GM12878 (cell line): ENCODE results near the gene BEGAIN. TPM values are rescaled to one million over a fixed set of nuclear protein-coding genes. Genes with fewer than 3 reads are reported as not detected.

Experiments used
- ATAC-seq: fragments of 200-7000 bp; cut with Tn5 transposase; 3 replicates; pipeline ENCODE4 v1.9.1; 2020; ENCODE audit warnings: mild to moderate bottlenecking, moderate library complexity
- BruUV-seq: library from RNA; stranded (reverse); fragments of 400-500 nt; replicated peaks from 2 replicates; lab custom pipeline; 2021; lab: Mats Ljungman, UMichigan
- CTCF ChIA-PET: fragments of 300-600 bp; sonication (Branson Sonifier 250); formaldehyde crosslinking; extraction: SDS; loops from one replicate; lab custom pipeline; 2021; ENCODE audit warnings: inconsistent platforms; lab: Yijun Ruan, JAX
- POLR2A ChIA-PET: fragments of 350-600 bp; formaldehyde crosslinking; extraction: SDS; loops from one replicate; lab custom pipeline; 2021; ENCODE audit warnings: inconsistent platforms; lab: Charles Lee
- RAD21 ChIA-PET: fragments of 300-600 bp; sonication (Branson Sonifier 250); formaldehyde crosslinking; loops from one replicate; lab custom pipeline; 2023; ENCODE audit warnings: antibody characterized with exemption; ENCODE audit not compliant: unreplicated experiment; lab: Charles Lee
- SMC1A ChIA-PET: fragments of 300-600 bp; sonication (Branson Sonifier 250); formaldehyde crosslinking; loops from one replicate; lab custom pipeline; 2023; ENCODE audit not compliant: unreplicated experiment, uncharacterized antibody; lab: Charles Lee
- DNase-seq: peaks from one replicate; pipeline ENCODE4 v3.0.0-alpha.2; 2011; ENCODE audit warnings: low read depth, low spot score
- FAIRE-seq: peaks from 3 replicates; lab custom pipeline; 2011; peaks lifted over from hg19 to GRCh38; lab: Jason Lieb, UNC
- H2AFZ ChIP-seq: 2 replicates; pipeline ENCODE4 v1.6.0; 2011; ENCODE audit warnings: low read depth, low read length, control low read depth; ENCODE audit not compliant: control insufficient read depth
- H3K27ac ChIP-seq: 2 replicates; pipeline ENCODE4 v1.5.1; 2011; ENCODE audit warnings: control low read depth; ENCODE audit not compliant: control insufficient read depth, insufficient read depth
- H3K27me3 ChIP-seq, 2 experiments: replicated peaks in 1 of 2; 2 replicates each; pipeline versions ENCODE4 v1.6.0 to v1.6.1; 2011; ENCODE audit warnings: low read length in 1 of 2; ENCODE audit not compliant: control insufficient read depth in 2 of 2, insufficient read depth in 2 of 2
- H3K36me3 ChIP-seq, 2 experiments: 2 replicates each; pipeline ENCODE4 v1.5.1; 2011; ENCODE audit warnings: low read length in 1 of 2; ENCODE audit not compliant: control insufficient read depth in 2 of 2, insufficient read depth in 2 of 2
- H3K4me1 ChIP-seq: 2 replicates; pipeline ENCODE4 v1.6.1; 2011; ENCODE audit warnings: mild to moderate bottlenecking, low read length, moderate library complexity, mixed read lengths; ENCODE audit not compliant: control insufficient read depth, insufficient read depth
- H3K4me2 ChIP-seq: 2 replicates; pipeline ENCODE4 v1.6.0; 2011; ENCODE audit warnings: control low read depth; ENCODE audit not compliant: control insufficient read depth, insufficient read depth
- H3K4me3 ChIP-seq: fragments of 200-600 bp; sonication (generic); 2 replicates; pipeline ENCODE4 v1.5.1; 2016
- H3K79me2 ChIP-seq: 2 replicates; pipeline ENCODE4 v1.6.0; 2011; ENCODE audit warnings: low read length; ENCODE audit not compliant: control insufficient read depth, insufficient read depth
- H3K9ac ChIP-seq: 2 replicates; pipeline ENCODE4 v1.8.0; 2011; ENCODE audit warnings: low read length, control low read depth, mixed read lengths; ENCODE audit not compliant: control insufficient read depth, insufficient read depth
- H3K9me3 ChIP-seq: replicated peaks from 3 replicates; pipeline ENCODE4 v1.5.1; 2011; ENCODE audit warnings: mild to moderate bottlenecking, low read length; ENCODE audit not compliant: control insufficient read depth, insufficient read depth
- H4K20me1 ChIP-seq: 2 replicates; pipeline ENCODE4 v1.6.0; 2011; ENCODE audit not compliant: control insufficient read depth, insufficient read depth
- BCL11A ChIP-seq: IDR thresholded peaks from 2 replicates; pipeline ENCODE4 v1.6.1; 2011; ENCODE audit warnings: low read depth, low read length
- E4F1 ChIP-seq: fragments of 450-650 bp; IDR thresholded peaks from 2 replicates; pipeline ENCODE4 v1.6.1; 2018; ENCODE audit warnings: borderline replicate concordance, mild to moderate bottlenecking; ENCODE audit not compliant: partially characterized antibody
- EGR1 ChIP-seq, 2 experiments: IDR thresholded peaks; 1 replicate in 1 of 2; 2 replicates in 1 of 2; pipeline ENCODE4 v1.6.1; 2011 to 2012; ENCODE audit warnings: low read depth in 2 of 2, low read length in 2 of 2, borderline replicate concordance in 1 of 2, mild to moderate bottlenecking in 1 of 2, moderate library complexity in 1 of 2
- EP300 ChIP-seq, 2 experiments: fragments of 150-350 bp in 1 of 2; IDR thresholded peaks; 2 replicates each; pipeline ENCODE4 v1.6.1; 2011 to 2012; ENCODE audit warnings: low read depth in 2 of 2, low read length in 2 of 2, borderline replicate concordance in 1 of 2, improper control_type of control experiment in 1 of 2, inconsistent platforms in 1 of 2; ENCODE audit not compliant: control insufficient read depth in 1 of 2
- ETV6 ChIP-seq, 2 experiments: fragments of 450-650 bp in 1 of 2; IDR thresholded peaks in 1 of 2; conservative IDR thresholded peaks in 1 of 2; 2 replicates each; pipeline ENCODE4 v1.6.1; 2014; ENCODE audit warnings: antibody characterized with exemption in 1 of 2, borderline replicate concordance in 1 of 2, low read depth in 1 of 2, mild to moderate bottlenecking in 1 of 2, moderate library complexity in 1 of 2
- IKZF2 ChIP-seq, 2 experiments: fragments of 450-650 bp; IDR thresholded peaks; 2 replicates each; pipeline ENCODE4 v1.6.1; 2017; ENCODE audit warnings: mild to moderate bottlenecking in 2 of 2, moderate library complexity in 2 of 2
- KDM1A ChIP-seq: fragments of 200-600 bp; sonication (generic); IDR thresholded peaks from 2 replicates; pipeline ENCODE4 v1.6.1; 2016; ENCODE audit warnings: borderline replicate concordance
- NFYB ChIP-seq: IDR thresholded peaks from 2 replicates; pipeline ENCODE4 v1.6.1; 2011; ENCODE audit warnings: low read depth, mild to moderate bottlenecking, low read length, improper control_type of control experiment, moderate library complexity; ENCODE audit not compliant: insufficient read depth
- PAX5 ChIP-seq: IDR thresholded peaks from 2 replicates; pipeline ENCODE4 v1.6.1; 2011; ENCODE audit warnings: low read depth, low read length, borderline replicate concordance
- POLR2AphosphoS5 ChIP-seq: IDR thresholded peaks from 2 replicates; pipeline ENCODE4 v1.6.1; 2011; ENCODE audit warnings: mild to moderate bottlenecking, low read length, inconsistent platforms
- RFX5 ChIP-seq: IDR thresholded peaks from 2 replicates; pipeline ENCODE4 v1.6.1; 2011; ENCODE audit warnings: low read depth, low read length, improper control_type of control experiment
- SREBF2 ChIP-seq: IDR thresholded peaks from 2 replicates; pipeline ENCODE4 v1.6.1; 2012; ENCODE audit warnings: mild to moderate bottlenecking, low read length
- WGBS: methylation state at CpG from one replicate; pipeline ENCODE4 v1.1.6; 2016; ENCODE audit warnings: low lambda C conversion rate; ENCODE audit not compliant: insufficient replicate concordance, insufficient coverage; ENCODE audit errors: missing lambda C conversion rate; 5-methylcytosine and 5-hydroxymethylcytosine counted together
- in situ Hi-C: fragments of 300-500 bp; cut with MboI; formaldehyde crosslinking; loops from 9 replicates; pipeline ENCODE4 v1.14.3; 2018; ENCODE audit warnings: mixed read lengths
- intact Hi-C: fragments of 100-400 bp; cut with micrococcal nuclease; formaldehyde crosslinking; loops from one replicate; pipeline ENCODE4 v1.14.2; 2022; ENCODE audit not compliant: unreplicated experiment
- polyA plus RNA-seq, 11 experiments: library from polyadenylated mRNA; depleted of rRNA in 4 of 11; unstranded in 6 of 11; stranded (reverse) in 5 of 11; fragments of >200 nt; fragmentation: Nextera tagmentation in 4 of 11; fragmentation: Illumina TruSeq in 1 of 11; extraction: Ambion mirVana in 4 of 11; extraction: Trizol in 1 of 11; gene quantifications; 1 replicate in 1 of 11; 2 replicates in 10 of 11; pipeline versions ENCODE4 v1.2.1 to v1.2.3, GENCODE V29; 2011 to 2016; ENCODE audit warnings: inconsistent platforms in 2 of 11, missing spikeins in 2 of 11, low read depth in 1 of 11
- total RNA-seq, 4 experiments: library from RNA; depleted of rRNA in 3 of 4; stranded (reverse); fragments of >200 nt in 3 of 4; fragmentation: Illumina TruSeq in 1 of 4; extraction: Trizol in 1 of 4; gene quantifications; 2 replicates each; pipeline versions ENCODE4 v1.2.1 to v1.2.3, GENCODE V29; 2013 to 2021
- TF ChIP-seq, protein P1 (sequence below): fragments of 450-650 bp; IDR thresholded peaks from 2 replicates; pipeline ENCODE4 v1.6.1; 2017; ENCODE audit warnings: mild to moderate bottlenecking
- TF ChIP-seq, protein P2 (sequence below): IDR thresholded peaks from 2 replicates; pipeline ENCODE4 v1.6.1; 2012; ENCODE audit warnings: low read depth, low read length, improper control_type of control experiment

BEGAIN gene
- total and polyA plus RNA-seq, 10 of the 15 experiments (the other 5 are each of a cell fraction or from before 2014, with no cell fraction given): 0.01 to 0.31 (median 0.06) TPM; not detected in 5

DNA sequence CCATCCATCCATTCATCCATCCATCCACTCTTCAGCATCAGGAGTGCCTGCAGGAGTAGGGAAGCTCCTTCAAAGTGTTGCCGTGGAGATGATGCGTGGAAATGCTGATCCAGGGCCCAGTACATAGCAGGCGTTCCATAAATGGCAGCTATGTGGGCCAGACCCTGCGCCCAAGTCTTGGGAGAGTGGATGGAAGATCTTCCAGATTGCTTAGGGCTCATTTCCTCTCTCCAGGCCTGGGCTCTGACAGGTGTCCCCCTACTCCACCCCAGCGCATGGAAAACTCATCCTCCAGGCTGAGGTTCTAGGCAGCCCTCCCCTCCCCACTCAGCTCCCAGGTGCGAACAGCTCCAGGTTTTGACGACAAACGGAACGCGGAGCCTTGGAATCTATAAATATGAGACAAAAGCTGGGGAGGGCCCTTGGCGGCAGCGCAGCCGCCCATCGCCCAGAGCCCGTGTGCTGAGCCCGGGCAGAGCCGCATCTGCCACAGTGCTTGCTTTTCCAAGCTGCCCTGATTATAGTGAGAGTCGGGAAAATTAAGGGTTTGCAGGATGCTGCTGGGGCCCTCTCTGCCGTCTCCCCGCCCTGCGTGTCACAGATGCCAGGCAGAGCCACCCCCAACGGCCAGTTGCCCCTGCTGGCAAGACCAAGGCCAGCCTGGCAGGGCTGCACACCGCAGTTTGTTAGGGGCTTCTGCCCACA is 1.6 kb downstream of the BEGAIN start (continued):
- TF ChIP-seq, protein P1, sequence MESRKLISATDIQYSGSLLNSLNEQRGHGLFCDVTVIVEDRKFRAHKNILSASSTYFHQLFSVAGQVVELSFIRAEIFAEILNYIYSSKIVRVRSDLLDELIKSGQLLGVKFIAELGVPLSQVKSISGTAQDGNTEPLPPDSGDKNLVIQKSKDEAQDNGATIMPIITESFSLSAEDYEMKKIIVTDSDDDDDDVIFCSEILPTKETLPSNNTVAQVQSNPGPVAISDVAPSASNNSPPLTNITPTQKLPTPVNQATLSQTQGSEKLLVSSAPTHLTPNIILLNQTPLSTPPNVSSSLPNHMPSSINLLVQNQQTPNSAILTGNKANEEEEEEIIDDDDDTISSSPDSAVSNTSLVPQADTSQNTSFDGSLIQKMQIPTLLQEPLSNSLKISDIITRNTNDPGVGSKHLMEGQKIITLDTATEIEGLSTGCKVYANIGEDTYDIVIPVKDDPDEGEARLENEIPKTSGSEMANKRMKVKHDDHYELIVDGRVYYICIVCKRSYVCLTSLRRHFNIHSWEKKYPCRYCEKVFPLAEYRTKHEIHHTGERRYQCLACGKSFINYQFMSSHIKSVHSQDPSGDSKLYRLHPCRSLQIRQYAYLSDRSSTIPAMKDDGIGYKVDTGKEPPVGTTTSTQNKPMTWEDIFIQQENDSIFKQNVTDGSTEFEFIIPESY: no peak
- TF ChIP-seq EP300 (IDR thresholded peaks at IDR 0.05; ENCODE audit: borderline replicate concordance in 1 of 2, control insufficient read depth in 1 of 2, low read depth in 2 of 2, low read length in 2 of 2) (no peak), KDM1A (no peak)
- TF ChIP-seq, all 136 proteins: peak for 0

GRCh38 chr14:100584056-100585031 is 2.9 kb downstream of the BEGAIN start:
- Histone ChIP-seq H2AFZ (no peak overlapping the region), H3K4me1 (no peaks in the 10 kb centered on the region), H3K27ac (no peak overlapping the region), H4K20me1 (no peaks in the 10 kb centered on the region), H3K9ac (no peak overlapping the region), H3K4me3 (no peak overlapping the region), H3K79me2 (no peaks in the 10 kb centered on the region), H3K9me3 (no peaks in the 10 kb centered on the region), H3K4me2 (no peak overlapping the region), H3K27me3 (peaks cover 2 to 3% of the 10 kb centered on the region in 2 experiments; a peak in 3 of 4 replicates), H3K36me3 (no peaks in the 10 kb centered on the region)
- 56% methylated on average over 12 of the region's 12 CpGs for WGBS
- DNase-seq: no peak
- ATAC-seq: no peak
- intact Hi-C loops (no loop called here), in situ Hi-C loops (no loop called here)
- POLR2A ChIA-PET: no interaction called here
- no TSS peak for BruUV-seq
- CTCF ChIA-PET: no interaction called here
- no peak for FAIRE-seq
- SMC1A ChIA-PET: no interaction called here
- RAD21 ChIA-PET: no interaction called here
- TF ChIP-seq ETV6 (conservative IDR thresholded peaks at IDR 0.05 in 1 of 2, IDR thresholded peaks at IDR 0.05 in 1 of 2; ENCODE audit: borderline replicate concordance in 1 of 2, low read depth in 1 of 2): no peak
- no peak for TF ChIP-seq POLR2AphosphoS5
- no peak for TF ChIP-seq EGR1 (IDR thresholded peaks at IDR 0.05; ENCODE audit: borderline replicate concordance in 1 of 2, low read depth in 2 of 2, low read length in 2 of 2)
- no peak for TF ChIP-seq E4F1
- no peak for TF ChIP-seq NFYB
- TF ChIP-seq IKZF2 (IDR thresholded peaks at IDR 0.05): no peak
- TF ChIP-seq PAX5: no peak
- no peak for TF ChIP-seq SREBF2
- TF ChIP-seq, protein P2, sequence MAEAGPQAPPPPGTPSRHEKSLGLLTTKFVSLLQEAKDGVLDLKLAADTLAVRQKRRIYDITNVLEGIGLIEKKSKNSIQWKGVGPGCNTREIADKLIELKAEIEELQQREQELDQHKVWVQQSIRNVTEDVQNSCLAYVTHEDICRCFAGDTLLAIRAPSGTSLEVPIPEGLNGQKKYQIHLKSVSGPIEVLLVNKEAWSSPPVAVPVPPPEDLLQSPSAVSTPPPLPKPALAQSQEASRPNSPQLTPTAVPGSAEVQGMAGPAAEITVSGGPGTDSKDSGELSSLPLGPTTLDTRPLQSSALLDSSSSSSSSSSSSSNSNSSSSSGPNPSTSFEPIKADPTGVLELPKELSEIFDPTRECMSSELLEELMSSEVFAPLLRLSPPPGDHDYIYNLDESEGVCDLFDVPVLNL: no peak
- TF ChIP-seq RFX5: no peak
- no peak for TF ChIP-seq BCL11A
